ENCODE measurements around the gene NKX1-2.

Gene NKX1-2

DNA sequence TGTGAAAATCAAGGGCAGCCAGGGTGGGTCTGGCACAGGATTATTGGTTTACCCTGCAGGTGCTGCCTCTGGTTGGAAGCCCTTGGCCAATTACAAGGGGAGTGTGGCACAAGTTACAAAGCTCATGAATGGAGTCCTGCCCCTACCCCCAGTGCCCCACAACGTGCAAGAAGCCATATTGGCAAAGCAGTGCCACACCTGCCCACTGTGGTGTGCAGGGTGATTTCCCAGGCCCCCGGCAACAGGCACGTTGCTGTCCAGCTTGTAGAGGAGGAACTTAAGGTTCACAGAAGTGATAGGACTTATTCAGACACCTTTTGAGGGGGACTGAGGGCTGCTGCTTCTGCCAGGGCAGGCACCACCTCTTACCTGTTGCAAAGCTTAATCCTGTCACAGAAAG lies 23.2 kb upstream of the NKX1-2 start:
- TF ChIP-seq, protein P1, sequence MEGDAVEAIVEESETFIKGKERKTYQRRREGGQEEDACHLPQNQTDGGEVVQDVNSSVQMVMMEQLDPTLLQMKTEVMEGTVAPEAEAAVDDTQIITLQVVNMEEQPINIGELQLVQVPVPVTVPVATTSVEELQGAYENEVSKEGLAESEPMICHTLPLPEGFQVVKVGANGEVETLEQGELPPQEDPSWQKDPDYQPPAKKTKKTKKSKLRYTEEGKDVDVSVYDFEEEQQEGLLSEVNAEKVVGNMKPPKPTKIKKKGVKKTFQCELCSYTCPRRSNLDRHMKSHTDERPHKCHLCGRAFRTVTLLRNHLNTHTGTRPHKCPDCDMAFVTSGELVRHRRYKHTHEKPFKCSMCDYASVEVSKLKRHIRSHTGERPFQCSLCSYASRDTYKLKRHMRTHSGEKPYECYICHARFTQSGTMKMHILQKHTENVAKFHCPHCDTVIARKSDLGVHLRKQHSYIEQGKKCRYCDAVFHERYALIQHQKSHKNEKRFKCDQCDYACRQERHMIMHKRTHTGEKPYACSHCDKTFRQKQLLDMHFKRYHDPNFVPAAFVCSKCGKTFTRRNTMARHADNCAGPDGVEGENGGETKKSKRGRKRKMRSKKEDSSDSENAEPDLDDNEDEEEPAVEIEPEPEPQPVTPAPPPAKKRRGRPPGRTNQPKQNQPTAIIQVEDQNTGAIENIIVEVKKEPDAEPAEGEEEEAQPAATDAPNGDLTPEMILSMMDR (IDR thresholded peaks at IDR 0.05; ENCODE audit: low read length) = no peak
- TF ChIP-seq EZH2 (IDR thresholded peaks at IDR 0.05; ENCODE audit: borderline replicate concordance, low read length) = no peak
- no peak overlapping the region for H3K4me2 ChIP-seq (ENCODE audit: low read length)
- H3K4me3 ChIP-seq (ENCODE audit: low read depth, low read length, poor library complexity, severe bottlenecking) = no peak overlapping the region
- H2AFZ ChIP-seq (ENCODE audit: low read length) = no peak overlapping the region
- H3K9me2 ChIP-seq (ENCODE audit: low read depth, low read length) = no peaks in the 10 kb centered on the region
- H3K9me3 ChIP-seq (ENCODE audit: low read length) = no peaks in the 10 kb centered on the region
- H4K20me1 ChIP-seq (ENCODE audit: insufficient read depth, low read length) = no peaks in the 10 kb centered on the region
- H3K27me3 ChIP-seq (ENCODE audit: insufficient read depth, low read length) = no peaks in the 10 kb centered on the region
- H3K27ac ChIP-seq (ENCODE audit: low read depth, low read length, poor library complexity, severe bottlenecking) = no peak overlapping the region
- H3K9ac ChIP-seq (ENCODE audit: low read length) = no peak overlapping the region
- no peaks in the 10 kb centered on the region for H3K4me1 ChIP-seq (ENCODE audit: insufficient read depth, low read length, severe bottlenecking)
- no peaks in the 10 kb centered on the region for H3F3A ChIP-seq (ENCODE audit: insufficient read depth, low read length)
- H3K36me3 ChIP-seq (ENCODE audit: insufficient read depth, low read length) = no peaks in the 10 kb centered on the region; the same call in 1 of the 2 replicates
- H3K79me2 ChIP-seq (ENCODE audit: insufficient read depth, low read length) = no peaks in the 10 kb centered on the region

DNA sequence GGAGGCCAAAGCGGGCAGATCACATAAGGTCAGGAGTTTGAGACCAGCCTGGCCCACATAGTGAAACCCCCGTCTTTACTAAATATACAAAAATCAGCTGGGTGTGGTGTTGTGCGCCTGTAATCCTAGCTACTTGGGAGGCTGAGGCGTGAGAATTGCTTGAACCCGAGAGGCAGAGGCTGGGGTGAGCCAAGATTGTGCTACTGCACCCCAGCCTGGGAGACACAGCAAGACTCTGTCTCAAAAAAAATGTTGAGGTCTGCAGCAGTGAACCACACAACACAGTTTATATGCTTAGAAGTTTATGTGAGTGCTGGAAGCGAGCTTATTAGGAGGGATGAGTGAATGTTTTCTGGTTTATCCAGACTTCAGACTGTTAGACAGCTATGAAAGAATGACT lies 22.2 kb upstream of the NKX1-2 start:
- Histone ChIP-seq H3K4me2 (ENCODE audit: low read length) (no peak overlapping the region), H3K9me3 (ENCODE audit: low read length) (no peaks in the 10 kb centered on the region), H4K20me1 (ENCODE audit: insufficient read depth, low read length) (no peaks in the 10 kb centered on the region), H3K27ac (ENCODE audit: low read depth, low read length, poor library complexity, severe bottlenecking) (no peak overlapping the region), H3K4me1 (ENCODE audit: insufficient read depth, low read length, severe bottlenecking) (peaks cover 8% of the 10 kb centered on the region), H3K9me2 (ENCODE audit: low read depth, low read length) (no peaks in the 10 kb centered on the region), H3K36me3 (ENCODE audit: insufficient read depth, low read length) (no peaks in the 10 kb centered on the region; the same call in 1 of the 2 replicates), H3K79me2 (ENCODE audit: insufficient read depth, low read length) (no peaks in the 10 kb centered on the region), H3K4me3 (ENCODE audit: low read depth, low read length, poor library complexity, severe bottlenecking) (no peak overlapping the region), H3K9ac (ENCODE audit: low read length) (no peak overlapping the region), H3K27me3 (ENCODE audit: insufficient read depth, low read length) (no peaks in the 10 kb centered on the region), H2AFZ (ENCODE audit: low read length) (no peak overlapping the region), H3F3A (ENCODE audit: insufficient read depth, low read length) (no peaks in the 10 kb centered on the region)
- TF ChIP-seq, protein P1 (IDR thresholded peaks at IDR 0.05; ENCODE audit: low read length) = no peak
- no peak for TF ChIP-seq EZH2 (IDR thresholded peaks at IDR 0.05; ENCODE audit: borderline replicate concordance, low read length)

DNA sequence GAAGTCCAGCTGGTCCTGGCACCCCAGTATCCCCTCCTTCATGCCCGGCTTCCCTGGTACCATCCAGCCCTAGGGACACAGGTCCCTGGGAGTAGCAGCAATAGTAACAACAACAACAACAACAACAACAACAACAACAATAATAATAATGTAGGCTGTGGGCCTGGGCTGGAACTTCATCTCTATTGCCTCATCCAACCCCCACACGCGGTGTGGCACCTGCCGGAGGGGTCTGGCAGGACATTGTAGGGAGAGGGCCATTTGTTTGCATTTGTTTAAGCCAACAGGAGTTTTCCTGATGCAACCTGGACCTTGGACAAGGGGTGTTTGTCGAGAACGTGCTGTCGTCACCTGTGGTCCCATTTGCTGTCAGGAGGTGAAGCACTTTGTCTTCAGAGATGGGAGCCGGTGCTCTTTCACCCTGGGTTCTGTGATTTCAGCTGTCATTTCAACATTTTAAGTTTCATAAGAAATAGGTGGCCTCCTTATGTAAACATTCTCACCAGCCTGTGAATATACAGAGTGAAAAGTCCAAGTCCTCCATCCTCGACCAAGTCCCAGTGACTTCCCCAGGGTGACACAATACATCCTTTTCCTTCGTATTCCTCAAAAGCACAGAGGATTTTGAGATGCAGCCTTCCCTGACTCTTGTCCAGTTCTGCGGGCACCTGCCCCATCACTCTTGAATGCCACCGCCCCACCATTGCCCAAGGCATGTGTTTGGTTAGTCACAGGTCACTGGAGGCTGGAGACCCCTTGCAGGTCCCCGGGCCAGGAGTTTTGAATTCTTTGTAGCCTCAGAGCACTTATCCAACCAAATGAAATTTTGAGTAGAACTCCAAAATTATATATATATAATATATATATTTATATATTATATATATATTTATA lies 21.0 kb upstream of the NKX1-2 start:
- Histone ChIP-seq H3K79me2 (ENCODE audit: insufficient read depth, low read length) (no peaks in the 10 kb centered on the region), H3K4me3 (ENCODE audit: low read depth, low read length, poor library complexity, severe bottlenecking) (no peak overlapping the region), H3K9ac (ENCODE audit: low read length) (no peak overlapping the region), H3K36me3 (ENCODE audit: insufficient read depth, low read length) (no peaks in the 10 kb centered on the region; the same call in 1 of the 2 replicates), H3K4me2 (ENCODE audit: low read length) (no peak overlapping the region), H3K4me1 (ENCODE audit: insufficient read depth, low read length, severe bottlenecking) (peaks cover 20% of the 10 kb centered on the region), H3K9me3 (ENCODE audit: low read length) (no peaks in the 10 kb centered on the region), H4K20me1 (ENCODE audit: insufficient read depth, low read length) (no peaks in the 10 kb centered on the region), H3K27ac (ENCODE audit: low read depth, low read length, poor library complexity, severe bottlenecking) (no peak overlapping the region), H3K27me3 (ENCODE audit: insufficient read depth, low read length) (no peaks in the 10 kb centered on the region), H3K9me2 (ENCODE audit: low read depth, low read length) (no peaks in the 10 kb centered on the region), H2AFZ (ENCODE audit: low read length) (no peak overlapping the region), H3F3A (ENCODE audit: insufficient read depth, low read length) (0 out of 2 replicates have a peak, but pooled peaks cover 2% of the 10 kb centered on the region)
- TF ChIP-seq EZH2 (IDR thresholded peaks at IDR 0.05; ENCODE audit: borderline replicate concordance, low read length) = no peak
- TF ChIP-seq, protein P1 (IDR thresholded peaks at IDR 0.05; ENCODE audit: low read length) = no peak

Measured in OCI-LY1 (cell line).